ENCODE data around the gene TRIO.

Gene TRIO

GRCh38 chr5:14420101-14420811 is 277.1 kb downstream of the TRIO start:
- CTCF ChIA-PET: no interaction called here
- no peak for DNase-seq (ENCODE audit: extremely low spot score)
- TF ChIP-seq FOXM1 (IDR thresholded peaks at IDR 0.05; ENCODE audit: borderline replicate concordance) (no peak), L3MBTL2 (conservative IDR thresholded peaks at IDR 0.05) (no peak), BHLHE40 (IDR thresholded peaks at IDR 0.05; ENCODE audit: borderline replicate concordance) (no peak), FOXA1 (IDR thresholded peaks at IDR 0.05) (no peak), HDGF (IDR thresholded peaks at IDR 0.05; ENCODE audit: borderline replicate concordance) (no peak)
- POLR2A ChIA-PET: no interaction called here

- TF ChIP-seq FOXK2 (IDR thresholded peaks at IDR 0.05) (no peak), LEF1 (IDR thresholded peaks at IDR 0.05; ENCODE audit: borderline replicate concordance) (no peak), SP1 (IDR thresholded peaks at IDR 0.05) (no peak), ELF4 (IDR thresholded peaks at IDR 0.05) (no peak), CTBP1 (IDR thresholded peaks at IDR 0.05; ENCODE audit: borderline replicate concordance) (no peak), FOXA1 (IDR thresholded peaks at IDR 0.05) (no peak), HDGF (IDR thresholded peaks at IDR 0.05; ENCODE audit: borderline replicate concordance) (no peak), ARNT (IDR thresholded peaks at IDR 0.05) (no peak), TARDBP (IDR thresholded peaks at IDR 0.05) (no peak), L3MBTL2 (conservative IDR thresholded peaks at IDR 0.05) (no peak), FOXM1 (IDR thresholded peaks at IDR 0.05; ENCODE audit: borderline replicate concordance) (no peak), BHLHE40 (IDR thresholded peaks at IDR 0.05; ENCODE audit: borderline replicate concordance) (no peak), SUZ12 (IDR thresholded peaks at IDR 0.05) (no peak), NFRKB (IDR thresholded peaks at IDR 0.05) (no peak), ZNF384 (IDR thresholded peaks at IDR 0.05) (no peak)
- TF ChIP-seq, protein P1, sequence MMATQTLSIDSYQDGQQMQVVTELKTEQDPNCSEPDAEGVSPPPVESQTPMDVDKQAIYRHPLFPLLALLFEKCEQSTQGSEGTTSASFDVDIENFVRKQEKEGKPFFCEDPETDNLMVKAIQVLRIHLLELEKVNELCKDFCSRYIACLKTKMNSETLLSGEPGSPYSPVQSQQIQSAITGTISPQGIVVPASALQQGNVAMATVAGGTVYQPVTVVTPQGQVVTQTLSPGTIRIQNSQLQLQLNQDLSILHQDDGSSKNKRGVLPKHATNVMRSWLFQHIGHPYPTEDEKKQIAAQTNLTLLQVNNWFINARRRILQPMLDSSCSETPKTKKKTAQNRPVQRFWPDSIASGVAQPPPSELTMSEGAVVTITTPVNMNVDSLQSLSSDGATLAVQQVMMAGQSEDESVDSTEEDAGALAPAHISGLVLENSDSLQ (IDR thresholded peaks at IDR 0.05): no peak
- POLR2A ChIA-PET: no interaction called here
- no peak for DNase-seq (ENCODE audit: extremely low spot score)
- CTCF ChIA-PET: interaction anchor here (1.0 kb wide), 1 partner anchor 17 kb away, joined by 3 read pairs; no protein-coding TSS in a partner anchor
Observed at GRCh38 chr5:14421851-14422250, 278.7 kb downstream of the TRIO start.

GRCh38 chr5:14424011-14424685 is 281.0 kb downstream of the TRIO start:
- ChIA-PET POLR2A (no interaction called here), CTCF (no interaction called here)
- DNase-seq (ENCODE audit: extremely low spot score): no peak
- TF ChIP-seq FOXM1 (IDR thresholded peaks at IDR 0.05; ENCODE audit: borderline replicate concordance) (no peak), SP1 (IDR thresholded peaks at IDR 0.05) (no peak), BHLHE40 (IDR thresholded peaks at IDR 0.05; ENCODE audit: borderline replicate concordance) (no peak), FOXK2 (IDR thresholded peaks at IDR 0.05) (no peak), ZNF384 (IDR thresholded peaks at IDR 0.05) (no peak), TARDBP (IDR thresholded peaks at IDR 0.05) (no peak), L3MBTL2 (conservative IDR thresholded peaks at IDR 0.05) (no peak), HDGF (IDR thresholded peaks at IDR 0.05; ENCODE audit: borderline replicate concordance) (no peak), SUZ12 (IDR thresholded peaks at IDR 0.05) (no peak)

GRCh38 chr5:14425559-14425958 is 282.4 kb downstream of the TRIO start:
- ChIA-PET CTCF (no interaction called here), POLR2A (no interaction called here)
- TF ChIP-seq ELF4 (IDR thresholded peaks at IDR 0.05) (no peak), NFRKB (IDR thresholded peaks at IDR 0.05) (no peak), SUZ12 (IDR thresholded peaks at IDR 0.05) (no peak), ARNT (IDR thresholded peaks at IDR 0.05) (no peak), CTBP1 (IDR thresholded peaks at IDR 0.05; ENCODE audit: borderline replicate concordance) (no peak), BHLHE40 (IDR thresholded peaks at IDR 0.05; ENCODE audit: borderline replicate concordance) (no peak), L3MBTL2 (conservative IDR thresholded peaks at IDR 0.05) (no peak), SP1 (IDR thresholded peaks at IDR 0.05) (no peak), HDGF (IDR thresholded peaks at IDR 0.05; ENCODE audit: borderline replicate concordance) (no peak), TARDBP (IDR thresholded peaks at IDR 0.05) (no peak), LEF1 (IDR thresholded peaks at IDR 0.05; ENCODE audit: borderline replicate concordance) (no peak), FOXA1 (IDR thresholded peaks at IDR 0.05) (no peak), FOXK2 (IDR thresholded peaks at IDR 0.05) (no peak)
- TF ChIP-seq, protein P1 (IDR thresholded peaks at IDR 0.05): no peak
- DNase-seq (ENCODE audit: extremely low spot score): no peak

DNA sequence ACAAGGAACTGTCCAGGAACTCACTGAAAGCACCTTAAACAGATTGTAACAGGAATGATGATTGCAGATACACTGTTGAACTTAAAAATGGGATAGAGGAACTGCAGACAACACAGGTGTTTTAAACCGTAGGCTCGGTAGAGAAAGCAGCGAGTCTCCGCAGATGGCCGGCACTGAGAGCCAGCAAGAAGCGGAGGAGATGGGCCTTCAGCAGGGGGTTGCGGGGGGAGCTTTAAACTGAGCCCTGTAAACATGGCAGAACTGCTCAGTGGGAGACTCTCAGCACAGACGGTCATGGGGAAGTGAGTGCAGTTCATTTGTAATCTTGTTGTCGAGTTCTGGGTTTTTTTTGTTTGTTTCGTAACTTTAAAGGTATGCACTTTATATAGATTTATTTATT is 283.4 kb downstream of the TRIO start:
- no peak for TF ChIP-seq CTBP1 (IDR thresholded peaks at IDR 0.05; ENCODE audit: borderline replicate concordance)
- no peak for TF ChIP-seq LEF1 (IDR thresholded peaks at IDR 0.05; ENCODE audit: borderline replicate concordance)
- CTCF ChIA-PET: no interaction called here
- POLR2A ChIA-PET: no interaction called here
- DNase-seq (ENCODE audit: extremely low spot score): no peak

DNA sequence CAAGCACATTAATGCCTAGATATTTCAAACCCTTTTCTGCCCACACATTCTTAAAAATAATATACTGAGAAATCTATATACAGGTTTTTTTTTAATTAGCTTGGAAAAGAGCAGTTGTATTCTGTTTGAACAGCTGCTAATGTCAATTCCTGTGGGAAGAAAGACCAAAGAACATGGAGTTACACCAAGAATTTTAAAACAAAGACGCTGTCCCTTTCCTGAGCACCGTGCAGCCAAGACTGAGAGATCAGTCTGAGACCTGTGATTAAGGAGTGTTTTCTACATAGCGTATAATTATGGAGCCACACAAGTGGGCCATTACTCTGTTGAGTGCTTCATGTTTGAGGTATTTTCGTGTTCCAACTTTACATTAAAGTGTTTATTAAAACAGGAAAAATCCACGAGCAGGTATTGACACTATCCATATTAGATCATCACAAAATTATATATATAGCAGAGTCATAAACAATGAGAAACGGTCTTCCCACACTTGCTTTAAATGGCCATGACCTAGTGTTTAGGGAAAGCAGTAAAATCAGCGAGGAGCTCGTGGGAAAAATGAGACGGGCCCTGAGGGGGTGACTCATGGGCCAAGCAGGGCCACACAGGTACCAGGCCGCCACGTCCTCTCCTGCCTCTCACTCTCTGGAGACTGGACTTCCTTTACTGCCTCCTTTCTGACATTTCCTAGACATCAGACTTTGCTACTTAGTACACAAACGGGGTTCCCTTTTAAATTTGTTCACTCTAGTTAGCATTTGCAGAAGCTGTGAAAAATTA is 285.4 kb downstream of the TRIO start:
- ChIA-PET CTCF (no interaction called here), POLR2A (no interaction called here)
- no peak for TF ChIP-seq HDGF (IDR thresholded peaks at IDR 0.05; ENCODE audit: borderline replicate concordance)
- no peak for TF ChIP-seq TARDBP (IDR thresholded peaks at IDR 0.05)
- TF ChIP-seq BHLHE40 (IDR thresholded peaks at IDR 0.05; ENCODE audit: borderline replicate concordance): no peak
- no peak for DNase-seq (ENCODE audit: extremely low spot score)
